Measurements from ENCODE around the gene PRDM16. TPM values are rescaled to one million over a fixed set of nuclear protein-coding genes. Genes with fewer than 3 reads are reported as not detected.

The PRDM16 gene
- total RNA-seq, 1 donor from 2014 or later: 84.2 TPM

- peak in 1 of 2 donors; percentile 45 for DNase-seq (ENCODE audit: low spot score in 2 of 2)
- intact Hi-C loops (cut with DNase I): no loop called here
Observed at GRCh38 chr1:3034162-3034561, 34.8 kb upstream of the PRDM16 start.

GRCh38 chr1:3034728-3035562 is 34.1 kb upstream of the PRDM16 start:
- peak overlapping the region in 1 of 2 donors; percentile 44 for H3K27ac ChIP-seq
- peaks cover 0 to 3% of the 10 kb centered on the region in 2 donors for H3K4me1 ChIP-seq
- TF ChIP-seq CTCF (IDR thresholded peaks at IDR 0.05): no peak
- no peak overlapping the region for H3K4me3 ChIP-seq
- peak in 1 of 2 donors; percentile 80 for DNase-seq (ENCODE audit: low spot score in 2 of 2)
- intact Hi-C loops (cut with DNase I): no loop called here
- H3K9me3 ChIP-seq: no peaks in the 10 kb centered on the region
- no peaks in the 10 kb centered on the region for H3K36me3 ChIP-seq
- no peaks in the 10 kb centered on the region for H3K27me3 ChIP-seq

More at GRCh38 chr1:3034162-3034561, 34.8 kb upstream of the PRDM16 start:
- H3K36me3 ChIP-seq: no peaks in the 10 kb centered on the region
- H3K9me3 ChIP-seq: no peaks in the 10 kb centered on the region
- H3K4me3 ChIP-seq: no peak overlapping the region
- no peak for TF ChIP-seq CTCF (IDR thresholded peaks at IDR 0.05)
- H3K27ac ChIP-seq: no peak overlapping the region
- H3K4me1 ChIP-seq: peaks cover 0 to 3% of the 10 kb centered on the region in 2 donors
- H3K27me3 ChIP-seq: no peaks in the 10 kb centered on the region

- Histone ChIP-seq H3K27me3 (no peaks in the 10 kb centered on the region), H3K36me3 (no peaks in the 10 kb centered on the region), H3K4me3 (no peak overlapping the region), H3K4me1 (peaks cover 0 to 3% of the 10 kb centered on the region in 2 donors), H3K27ac (peak overlapping the region; percentile 18 to 44), H3K9me3 (no peaks in the 10 kb centered on the region)
- TF ChIP-seq CTCF (IDR thresholded peaks at IDR 0.05): no peak
- intact Hi-C loops (cut with DNase I): no loop called here
- peak in 1 of 2 donors; percentile 61 for DNase-seq (ENCODE audit: low spot score in 2 of 2)
Observed at GRCh38 chr1:3035563-3036446, 33.2 kb upstream of the PRDM16 start.

- Histone ChIP-seq H3K9me3 (no peaks in the 10 kb centered on the region), H3K4me3 (no peak overlapping the region), H3K4me1 (peaks cover 0 to 3% of the 10 kb centered on the region in 2 donors), H3K27me3 (no peaks in the 10 kb centered on the region), H3K27ac (no peak overlapping the region), H3K36me3 (no peaks in the 10 kb centered on the region)
- intact Hi-C loops (cut with DNase I): no loop called here
- no peak for TF ChIP-seq CTCF (IDR thresholded peaks at IDR 0.05)
- peak in 1 of 2 donors; percentile 46 for DNase-seq (ENCODE audit: low spot score in 2 of 2)
Observed at GRCh38 chr1:3036447-3037280, 32.3 kb upstream of the PRDM16 start.

All from ascending aorta (tissue), 2 donors.